Measurements from ENCODE around the gene C1GALT1C1L.

DNA sequence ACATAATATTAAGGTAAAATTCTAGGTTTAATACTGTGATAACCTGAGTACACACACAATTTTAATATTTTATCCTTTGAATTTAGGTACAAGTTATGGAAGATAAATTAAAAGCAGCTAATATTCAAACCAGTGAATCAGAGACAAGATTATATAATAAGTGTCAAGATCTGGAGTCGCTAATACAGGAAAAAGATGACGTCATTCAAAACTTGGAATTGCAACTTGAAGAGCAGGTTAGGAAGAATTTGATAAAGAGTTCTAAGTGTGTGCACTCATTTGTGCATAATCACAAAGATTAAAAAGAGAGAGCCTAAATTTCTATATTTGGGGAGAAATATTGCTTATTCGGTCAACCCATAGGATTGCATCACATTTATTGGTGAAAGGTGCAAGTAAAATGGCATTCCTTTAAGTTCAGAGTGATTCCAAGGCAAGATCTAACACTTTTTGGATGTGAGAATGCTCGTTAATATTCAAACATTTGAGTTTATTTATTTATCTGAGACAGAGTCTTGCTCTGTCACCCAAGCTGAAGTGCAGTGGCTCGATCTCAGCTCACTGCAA lies 16.3 kb upstream of the C1GALT1C1L start:
- TF ChIP-seq CTCF (IDR thresholded peaks at IDR 0.05; ENCODE audit: insufficient read depth, low read length) (no peak), POLR2AphosphoS5 (IDR thresholded peaks at IDR 0.05; ENCODE audit: low read depth) (no peak), GABPA (IDR thresholded peaks at IDR 0.05; ENCODE audit: low read depth) (no peak)
- TF ChIP-seq, protein P1, sequence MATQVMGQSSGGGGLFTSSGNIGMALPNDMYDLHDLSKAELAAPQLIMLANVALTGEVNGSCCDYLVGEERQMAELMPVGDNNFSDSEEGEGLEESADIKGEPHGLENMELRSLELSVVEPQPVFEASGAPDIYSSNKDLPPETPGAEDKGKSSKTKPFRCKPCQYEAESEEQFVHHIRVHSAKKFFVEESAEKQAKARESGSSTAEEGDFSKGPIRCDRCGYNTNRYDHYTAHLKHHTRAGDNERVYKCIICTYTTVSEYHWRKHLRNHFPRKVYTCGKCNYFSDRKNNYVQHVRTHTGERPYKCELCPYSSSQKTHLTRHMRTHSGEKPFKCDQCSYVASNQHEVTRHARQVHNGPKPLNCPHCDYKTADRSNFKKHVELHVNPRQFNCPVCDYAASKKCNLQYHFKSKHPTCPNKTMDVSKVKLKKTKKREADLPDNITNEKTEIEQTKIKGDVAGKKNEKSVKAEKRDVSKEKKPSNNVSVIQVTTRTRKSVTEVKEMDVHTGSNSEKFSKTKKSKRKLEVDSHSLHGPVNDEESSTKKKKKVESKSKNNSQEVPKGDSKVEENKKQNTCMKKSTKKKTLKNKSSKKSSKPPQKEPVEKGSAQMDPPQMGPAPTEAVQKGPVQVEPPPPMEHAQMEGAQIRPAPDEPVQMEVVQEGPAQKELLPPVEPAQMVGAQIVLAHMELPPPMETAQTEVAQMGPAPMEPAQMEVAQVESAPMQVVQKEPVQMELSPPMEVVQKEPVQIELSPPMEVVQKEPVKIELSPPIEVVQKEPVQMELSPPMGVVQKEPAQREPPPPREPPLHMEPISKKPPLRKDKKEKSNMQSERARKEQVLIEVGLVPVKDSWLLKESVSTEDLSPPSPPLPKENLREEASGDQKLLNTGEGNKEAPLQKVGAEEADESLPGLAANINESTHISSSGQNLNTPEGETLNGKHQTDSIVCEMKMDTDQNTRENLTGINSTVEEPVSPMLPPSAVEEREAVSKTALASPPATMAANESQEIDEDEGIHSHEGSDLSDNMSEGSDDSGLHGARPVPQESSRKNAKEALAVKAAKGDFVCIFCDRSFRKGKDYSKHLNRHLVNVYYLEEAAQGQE (IDR thresholded peaks at IDR 0.05; ENCODE audit: insufficient replicate concordance, low read depth): no peak
